Thyroid gland (tissue), 4 donors: ENCODE measurements around the gene SLC6A7.

Source experiments
- POLR2A ChIP-seq, 2 donors: fragments of 450-650 bp; IDR thresholded peaks; one replicate each; pipeline ENCODE4 v1.6.1; 2017; ENCODE audit warnings: antibody characterized with exemption in 2 of 2, mild to moderate bottlenecking in 2 of 2, moderate library complexity in 1 of 2
- TF ChIP-seq, protein P1 (sequence below), 6 experiments: fragments of 200-600 bp in 3 of 6; fragments of 450-650 bp in 3 of 6; sonication (generic) in 3 of 6; IDR thresholded peaks; one replicate each; pipeline ENCODE4 v1.5.1; 2016 to 2019; ENCODE audit warnings: antibody characterized with exemption in 6 of 6, mild to moderate bottlenecking in 2 of 6, inconsistent platforms in 1 of 6, moderate library complexity in 1 of 6

DNA sequence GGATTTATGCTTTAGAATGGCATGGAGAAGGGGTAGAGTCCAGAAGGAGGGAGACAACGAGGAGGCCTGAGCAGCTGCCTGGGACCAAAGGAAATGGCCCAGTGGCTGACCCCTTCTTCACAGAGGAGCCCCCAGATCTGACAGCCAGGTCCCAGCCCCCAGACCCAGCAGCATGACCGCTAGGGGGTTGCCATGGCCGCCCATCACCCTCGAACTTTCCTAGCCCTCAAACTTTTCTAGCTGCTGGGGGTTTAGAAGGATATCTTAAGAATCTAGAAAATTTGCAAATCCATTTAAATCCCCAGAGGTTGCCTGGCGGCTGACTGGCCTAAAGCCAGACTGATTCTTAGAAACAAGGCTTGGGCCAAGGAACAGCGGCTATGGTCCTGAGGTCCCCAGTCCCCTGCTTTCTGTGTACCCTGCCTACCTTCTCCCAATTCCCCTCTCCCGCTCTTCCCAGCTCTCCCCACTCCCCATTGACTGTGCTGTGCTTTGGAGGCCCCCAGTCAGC lies 35.2 kb upstream of the SLC6A7 start:
- TF ChIP-seq POLR2A (IDR thresholded peaks at IDR 0.05) = no peak
- TF ChIP-seq, protein P1, sequence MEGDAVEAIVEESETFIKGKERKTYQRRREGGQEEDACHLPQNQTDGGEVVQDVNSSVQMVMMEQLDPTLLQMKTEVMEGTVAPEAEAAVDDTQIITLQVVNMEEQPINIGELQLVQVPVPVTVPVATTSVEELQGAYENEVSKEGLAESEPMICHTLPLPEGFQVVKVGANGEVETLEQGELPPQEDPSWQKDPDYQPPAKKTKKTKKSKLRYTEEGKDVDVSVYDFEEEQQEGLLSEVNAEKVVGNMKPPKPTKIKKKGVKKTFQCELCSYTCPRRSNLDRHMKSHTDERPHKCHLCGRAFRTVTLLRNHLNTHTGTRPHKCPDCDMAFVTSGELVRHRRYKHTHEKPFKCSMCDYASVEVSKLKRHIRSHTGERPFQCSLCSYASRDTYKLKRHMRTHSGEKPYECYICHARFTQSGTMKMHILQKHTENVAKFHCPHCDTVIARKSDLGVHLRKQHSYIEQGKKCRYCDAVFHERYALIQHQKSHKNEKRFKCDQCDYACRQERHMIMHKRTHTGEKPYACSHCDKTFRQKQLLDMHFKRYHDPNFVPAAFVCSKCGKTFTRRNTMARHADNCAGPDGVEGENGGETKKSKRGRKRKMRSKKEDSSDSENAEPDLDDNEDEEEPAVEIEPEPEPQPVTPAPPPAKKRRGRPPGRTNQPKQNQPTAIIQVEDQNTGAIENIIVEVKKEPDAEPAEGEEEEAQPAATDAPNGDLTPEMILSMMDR (IDR thresholded peaks at IDR 0.05) = no peak
